ENCODE results near the gene NCAPH2. TPM values are rescaled to one million over a fixed set of nuclear protein-coding genes. Genes with fewer than 3 reads are reported as not detected.

The NCAPH2 gene
- total and polyA plus RNA-seq, 2 of the 13 experiments (the other 11 are each of a cell fraction or from before 2014, with no cell fraction given), result 28.1 to 64.4 TPM

GRCh38 chr22:50530877-50531545 lies 23.0 kb downstream of the NCAPH2 start (continued):
- no peak for TF ChIP-seq ZNF639 (CRISPR knock-in tag; conservative IDR thresholded peaks at IDR 0.05)
- TF ChIP-seq RCOR2 (CRISPR knock-in tag; IDR thresholded peaks at IDR 0.05), result no peak
- peak; percentile 21; the same call in 1 of the 2 replicates for TF ChIP-seq CBX5 (CRISPR knock-in tag; IDR thresholded peaks at IDR 0.05; ENCODE audit: borderline replicate concordance)
- TF ChIP-seq ZNF570 (CRISPR knock-in tag; IDR thresholded peaks at IDR 0.05; ENCODE audit: borderline replicate concordance), result no peak
- no peak for TF ChIP-seq ETS1 (CRISPR knock-in tag; IDR thresholded peaks at IDR 0.05)
- TF ChIP-seq, protein P1, sequence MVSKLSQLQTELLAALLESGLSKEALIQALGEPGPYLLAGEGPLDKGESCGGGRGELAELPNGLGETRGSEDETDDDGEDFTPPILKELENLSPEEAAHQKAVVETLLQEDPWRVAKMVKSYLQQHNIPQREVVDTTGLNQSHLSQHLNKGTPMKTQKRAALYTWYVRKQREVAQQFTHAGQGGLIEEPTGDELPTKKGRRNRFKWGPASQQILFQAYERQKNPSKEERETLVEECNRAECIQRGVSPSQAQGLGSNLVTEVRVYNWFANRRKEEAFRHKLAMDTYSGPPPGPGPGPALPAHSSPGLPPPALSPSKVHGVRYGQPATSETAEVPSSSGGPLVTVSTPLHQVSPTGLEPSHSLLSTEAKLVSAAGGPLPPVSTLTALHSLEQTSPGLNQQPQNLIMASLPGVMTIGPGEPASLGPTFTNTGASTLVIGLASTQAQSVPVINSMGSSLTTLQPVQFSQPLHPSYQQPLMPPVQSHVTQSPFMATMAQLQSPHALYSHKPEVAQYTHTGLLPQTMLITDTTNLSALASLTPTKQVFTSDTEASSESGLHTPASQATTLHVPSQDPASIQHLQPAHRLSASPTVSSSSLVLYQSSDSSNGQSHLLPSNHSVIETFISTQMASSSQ (IDR thresholded peaks at IDR 0.05; ENCODE audit: low read depth), result no peak
- TF ChIP-seq, protein P1 (CRISPR knock-in tag; IDR thresholded peaks at IDR 0.05; ENCODE audit: borderline replicate concordance), result no peak
- TF ChIP-seq TFDP2 (CRISPR knock-in tag; IDR thresholded peaks at IDR 0.05), result peak; percentile 2; the same call in 1 of the 2 replicates
- TF ChIP-seq CSRNP2 (CRISPR knock-in tag; conservative IDR thresholded peaks at IDR 0.05; ENCODE audit: low read depth), result 0 out of 2 replicates have a peak, but pooled peaks have one; percentile 53
- peak; percentile 13 for TF ChIP-seq AGO2 (optimal IDR thresholded peaks at IDR 0.05; ENCODE audit: low read depth, low read length)
- peak; percentile 42; the same call in 1 of the 2 replicates for TF ChIP-seq ZNF747 (CRISPR knock-in tag; IDR thresholded peaks at IDR 0.05; ENCODE audit: borderline replicate concordance)
- no peak for TF ChIP-seq ADNP (CRISPR knock-in tag; IDR thresholded peaks at IDR 0.05)
- no peak for TF ChIP-seq AKAP8 (CRISPR knock-in tag; IDR thresholded peaks at IDR 0.05)
- TF ChIP-seq ZNF234 (CRISPR knock-in tag; conservative IDR thresholded peaks at IDR 0.05), result no peak; the same call in 1 of the 2 replicates
- no peak for TF ChIP-seq FOSL2 (CRISPR knock-in tag; IDR thresholded peaks at IDR 0.05)
- TF ChIP-seq, protein P2, sequence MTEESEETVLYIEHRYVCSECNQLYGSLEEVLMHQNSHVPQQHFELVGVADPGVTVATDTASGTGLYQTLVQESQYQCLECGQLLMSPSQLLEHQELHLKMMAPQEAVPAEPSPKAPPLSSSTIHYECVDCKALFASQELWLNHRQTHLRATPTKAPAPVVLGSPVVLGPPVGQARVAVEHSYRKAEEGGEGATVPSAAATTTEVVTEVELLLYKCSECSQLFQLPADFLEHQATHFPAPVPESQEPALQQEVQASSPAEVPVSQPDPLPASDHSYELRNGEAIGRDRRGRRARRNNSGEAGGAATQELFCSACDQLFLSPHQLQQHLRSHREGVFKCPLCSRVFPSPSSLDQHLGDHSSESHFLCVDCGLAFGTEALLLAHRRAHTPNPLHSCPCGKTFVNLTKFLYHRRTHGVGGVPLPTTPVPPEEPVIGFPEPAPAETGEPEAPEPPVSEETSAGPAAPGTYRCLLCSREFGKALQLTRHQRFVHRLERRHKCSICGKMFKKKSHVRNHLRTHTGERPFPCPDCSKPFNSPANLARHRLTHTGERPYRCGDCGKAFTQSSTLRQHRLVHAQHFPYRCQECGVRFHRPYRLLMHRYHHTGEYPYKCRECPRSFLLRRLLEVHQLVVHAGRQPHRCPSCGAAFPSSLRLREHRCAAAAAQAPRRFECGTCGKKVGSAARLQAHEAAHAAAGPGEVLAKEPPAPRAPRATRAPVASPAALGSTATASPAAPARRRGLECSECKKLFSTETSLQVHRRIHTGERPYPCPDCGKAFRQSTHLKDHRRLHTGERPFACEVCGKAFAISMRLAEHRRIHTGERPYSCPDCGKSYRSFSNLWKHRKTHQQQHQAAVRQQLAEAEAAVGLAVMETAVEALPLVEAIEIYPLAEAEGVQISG (CRISPR knock-in tag; IDR thresholded peaks at IDR 0.05), result no peak
- no peak for TF ChIP-seq ZNF24 (IDR thresholded peaks at IDR 0.05)

Measured in HepG2 (cell line).